ENCODE results near the gene BORA.
"Not testable (repeated sequence)": the region's sequence is repeated elsewhere in the genome, so short reads cannot be mapped to it uniquely, and the experiment has no call there.

The BORA gene

GRCh38 chr13:72727417-72728289 lies at the start of gene BORA, which contains the start of gene MZT1:
Gene BORA, plus strand, starts transcription at chr13:72727923. Its CDS starts 1,018 bp downstream, at chr13:72728941.
Gene MZT1, minus strand, starts transcription at chr13:72727629. Its CDS starts 27 bp downstream, at chr13:72727602.
- peak; percentile 98 for DNase-seq (ENCODE audit: low read depth)

DNA sequence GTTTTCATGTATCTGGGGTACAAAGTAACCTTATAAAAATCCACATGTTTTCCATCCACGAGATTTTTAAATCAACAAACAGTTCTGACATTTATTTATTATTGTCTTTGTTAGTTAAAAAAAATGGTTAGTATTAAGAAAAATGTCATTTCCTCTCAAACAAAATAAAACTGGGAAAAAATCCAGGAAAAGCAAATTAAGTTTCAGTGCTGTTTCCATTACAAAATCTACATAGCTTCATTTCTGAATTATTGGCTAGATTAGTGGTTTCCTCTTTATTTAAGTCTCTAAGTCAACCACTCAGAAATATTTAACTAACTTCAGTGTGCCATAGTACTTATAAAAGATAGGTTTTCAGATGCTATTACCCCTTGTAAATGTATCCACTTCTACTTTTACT lies 49.4 kb upstream of the BORA start:
- no peak for DNase-seq (ENCODE audit: low read depth)

DNA sequence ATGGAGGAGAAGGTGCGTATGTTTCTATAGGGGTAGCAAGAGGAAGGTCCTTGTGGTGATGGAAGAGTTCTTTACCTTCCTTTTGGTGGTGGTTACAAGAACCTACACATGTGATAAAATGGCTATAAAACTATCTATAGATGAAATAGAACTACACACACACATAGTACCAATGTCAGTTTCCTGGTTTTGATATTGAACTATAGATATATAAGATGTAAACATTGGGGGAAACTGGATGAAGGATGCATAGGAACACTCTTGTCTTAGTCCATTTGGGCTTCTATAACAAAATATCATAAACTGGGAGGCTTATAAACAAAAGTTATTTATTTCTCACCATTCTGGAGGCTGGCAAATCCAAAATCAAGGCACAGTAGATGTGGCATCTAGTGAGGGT lies 47.4 kb upstream of the BORA start:
- no peak for DNase-seq (ENCODE audit: low read depth)

DNA sequence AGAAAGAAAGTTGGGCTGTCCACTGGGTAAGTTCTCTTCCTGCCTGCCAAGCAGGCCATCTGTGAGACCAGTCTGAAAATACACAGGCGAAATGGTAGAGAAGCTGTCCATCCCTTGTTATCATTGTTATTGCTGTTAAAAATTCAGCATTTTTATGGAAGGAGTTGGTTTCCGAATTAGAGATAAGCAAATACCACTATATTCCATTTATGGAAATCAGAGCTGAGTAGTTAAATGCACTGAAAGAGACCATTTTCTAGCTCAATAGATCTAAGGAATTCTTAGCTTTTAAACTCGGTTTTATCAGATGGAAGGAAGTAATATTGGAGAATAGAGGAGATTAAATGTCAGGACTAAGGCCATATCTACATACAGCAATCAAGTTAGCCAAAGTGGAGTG lies 41.0 kb upstream of the BORA start:
- DNase-seq (ENCODE audit: low read depth) = no peak

DNA sequence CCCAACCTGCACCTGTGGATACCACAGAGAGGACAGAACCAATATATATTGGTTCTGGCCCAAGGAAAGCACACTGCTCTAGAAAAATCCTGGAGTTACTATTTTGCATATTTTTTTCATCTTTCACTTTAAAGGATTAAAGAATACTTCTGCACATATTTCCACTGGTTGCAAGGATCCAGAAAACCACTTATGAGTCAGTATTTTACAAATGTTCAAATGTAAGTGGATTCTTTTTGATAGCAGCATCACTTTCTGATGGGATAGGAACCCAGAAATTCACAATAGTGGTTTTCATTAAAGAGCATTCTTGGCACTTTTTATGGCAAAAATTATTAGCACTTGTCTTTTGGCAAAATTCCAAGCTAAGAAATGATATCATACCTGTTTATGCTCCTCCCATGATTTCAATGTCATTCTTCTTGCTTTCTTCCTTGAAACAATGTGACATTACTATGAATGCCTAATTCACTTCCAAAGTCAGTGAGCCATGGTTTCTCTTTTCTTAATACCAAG lies 38.5 kb upstream of the BORA start:
- no peak for DNase-seq (ENCODE audit: low read depth)

- DNase-seq (ENCODE audit: low read depth) = no peak
These were observed 34.7 kb upstream of the BORA start for GRCh38 chr13:72692884-72693514.

- DNase-seq (ENCODE audit: low read depth) = no peak
These were observed 33.9 kb upstream of the BORA start for GRCh38 chr13:72693832-72694231.

- DNase-seq (ENCODE audit: low read depth) = no peak
These were observed 33.4 kb upstream of the BORA start for GRCh38 chr13:72694314-72694713.

DNA sequence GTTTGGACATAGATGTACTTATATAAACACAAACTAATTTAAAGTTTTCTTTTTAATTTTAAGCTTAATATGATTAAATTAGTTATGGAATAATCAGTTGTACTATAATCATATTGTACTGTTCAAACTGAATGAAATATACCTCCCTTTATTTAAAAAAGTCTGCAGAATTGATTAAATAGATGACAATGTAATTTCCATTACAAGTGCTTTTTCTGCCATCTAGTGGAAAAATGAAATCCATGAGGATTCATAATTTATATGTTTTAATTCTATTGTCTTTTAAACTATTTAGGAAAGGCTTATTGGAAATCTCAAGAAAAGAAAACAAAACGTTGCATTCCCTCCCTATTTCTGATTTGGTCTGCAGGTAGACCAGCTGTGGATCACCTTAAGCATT lies 31.1 kb upstream of the BORA start:
- no peak for DNase-seq (ENCODE audit: low read depth)

GRCh38 chr13:72698164-72698563 lies 29.6 kb upstream of the BORA start:
- no peak for DNase-seq (ENCODE audit: low read depth)

DNA sequence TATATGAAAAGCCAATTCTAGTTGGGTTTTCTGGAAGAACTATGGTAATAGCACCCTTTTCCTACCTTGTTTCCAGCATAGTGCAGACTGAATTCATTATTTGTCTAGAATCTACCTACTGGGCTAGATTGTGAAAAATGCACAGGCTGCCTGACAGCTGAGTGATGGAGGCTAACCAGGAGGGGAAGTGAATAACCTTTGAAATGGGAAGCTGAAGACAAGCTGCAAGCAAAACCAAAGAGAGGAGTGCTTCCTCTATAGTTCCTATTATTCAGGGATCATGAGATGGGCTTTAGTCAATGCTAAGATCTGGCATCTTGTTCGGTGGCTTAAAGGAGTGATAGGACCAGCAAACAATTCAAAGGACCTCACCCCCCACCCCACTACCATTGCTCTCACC lies 27.2 kb upstream of the BORA start:
- DNase-seq (ENCODE audit: low read depth) = no peak

GRCh38 chr13:72716776-72717175 lies 10.9 kb upstream of the BORA start:
- DNase-seq (ENCODE audit: low read depth) = no peak

DNA sequence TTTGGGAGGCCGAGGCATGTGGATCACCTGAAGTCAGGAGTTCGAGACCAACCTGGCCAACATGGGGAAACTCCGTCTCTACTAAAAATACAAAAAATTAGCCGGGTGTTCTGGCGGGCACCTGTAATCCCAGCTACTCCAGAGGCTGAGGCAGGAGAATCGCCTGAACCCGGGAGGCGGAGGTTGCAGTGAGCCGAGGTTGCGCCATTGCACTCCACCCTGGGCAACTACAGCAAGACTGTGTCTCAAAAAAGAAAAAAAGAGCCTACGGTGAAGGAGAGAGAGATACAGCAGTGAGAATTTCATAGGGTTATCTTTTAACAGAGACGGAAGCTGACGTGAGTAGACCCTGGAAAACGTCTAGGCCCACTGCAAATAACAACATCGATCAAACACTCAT lies 1.5 kb upstream of the BORA start:
- DNase-seq (ENCODE audit: low read depth) = not testable (repeated sequence)

DNA sequence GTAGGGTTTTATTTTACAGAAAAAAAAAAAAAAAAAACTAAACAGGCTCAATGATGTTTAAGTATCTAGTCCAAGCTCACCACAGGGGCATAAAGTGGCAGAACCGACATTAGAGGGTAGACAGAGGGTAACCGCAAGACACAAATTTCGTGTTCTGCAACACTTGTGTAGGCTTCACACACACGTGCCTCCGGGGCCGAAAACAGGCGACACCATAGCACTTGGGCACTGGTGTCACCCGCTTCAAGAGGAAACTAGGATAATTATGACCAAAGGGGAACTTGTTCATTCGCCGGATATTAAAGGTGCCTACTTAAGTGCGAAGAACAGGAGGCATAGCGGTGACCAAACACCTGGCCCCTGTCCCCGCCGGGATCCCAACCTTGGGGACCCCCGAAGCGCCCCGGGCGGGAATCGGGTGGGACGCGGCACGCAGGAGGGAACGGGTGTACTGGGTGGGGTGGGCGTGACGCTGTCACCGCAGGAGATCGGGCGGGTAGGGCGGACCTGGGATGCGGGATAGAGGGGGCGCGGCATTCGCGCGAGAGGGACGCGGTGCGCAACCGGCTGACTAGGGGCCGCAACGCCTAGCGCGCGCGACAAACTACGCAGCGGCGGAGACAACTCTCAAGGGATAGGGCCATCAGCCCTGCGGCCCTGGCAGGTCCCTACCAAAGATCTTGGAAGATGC lies 852 bp upstream of the BORA start:
- no peak for DNase-seq (ENCODE audit: low read depth)

GRCh38 chr13:72728290-72728605 lies 525 bp downstream of the BORA start:
- peak; percentile 21 for DNase-seq (ENCODE audit: low read depth)

- DNase-seq (ENCODE audit: low read depth) = no peak
These were observed 9.3 kb downstream of the BORA start for GRCh38 chr13:72737033-72737432.

GRCh38 chr13:72740015-72740414 lies 12.3 kb downstream of the BORA start:
- DNase-seq (ENCODE audit: low read depth) = no peak

- no peak for DNase-seq (ENCODE audit: low read depth)
These were observed 17.5 kb downstream of the BORA start for GRCh38 chr13:72745260-72745659.

GRCh38 chr13:72751220-72751619 lies 23.5 kb downstream of the BORA start:
- no peak for DNase-seq (ENCODE audit: low read depth)

DNA sequence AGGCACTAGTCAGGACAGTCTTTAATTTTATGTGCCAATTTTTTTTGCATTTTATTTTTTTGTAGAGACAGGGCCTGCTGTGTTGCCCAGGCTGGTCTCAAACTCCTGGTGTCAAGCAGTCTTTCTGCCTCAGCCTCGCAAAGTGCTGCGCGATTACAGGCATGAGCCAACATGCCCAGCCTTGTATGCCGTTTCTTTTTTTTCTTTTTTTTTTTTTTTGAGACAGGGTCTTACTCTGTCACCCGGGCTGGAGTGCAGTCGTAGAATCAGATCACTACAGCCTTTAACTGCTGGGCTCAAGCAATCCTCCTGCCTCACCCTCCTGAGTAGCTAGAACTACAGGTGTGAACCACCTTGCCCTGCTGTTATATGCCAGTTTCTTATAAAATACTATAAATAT lies 26.4 kb downstream of the BORA start:
- no peak for DNase-seq (ENCODE audit: low read depth)

DNA sequence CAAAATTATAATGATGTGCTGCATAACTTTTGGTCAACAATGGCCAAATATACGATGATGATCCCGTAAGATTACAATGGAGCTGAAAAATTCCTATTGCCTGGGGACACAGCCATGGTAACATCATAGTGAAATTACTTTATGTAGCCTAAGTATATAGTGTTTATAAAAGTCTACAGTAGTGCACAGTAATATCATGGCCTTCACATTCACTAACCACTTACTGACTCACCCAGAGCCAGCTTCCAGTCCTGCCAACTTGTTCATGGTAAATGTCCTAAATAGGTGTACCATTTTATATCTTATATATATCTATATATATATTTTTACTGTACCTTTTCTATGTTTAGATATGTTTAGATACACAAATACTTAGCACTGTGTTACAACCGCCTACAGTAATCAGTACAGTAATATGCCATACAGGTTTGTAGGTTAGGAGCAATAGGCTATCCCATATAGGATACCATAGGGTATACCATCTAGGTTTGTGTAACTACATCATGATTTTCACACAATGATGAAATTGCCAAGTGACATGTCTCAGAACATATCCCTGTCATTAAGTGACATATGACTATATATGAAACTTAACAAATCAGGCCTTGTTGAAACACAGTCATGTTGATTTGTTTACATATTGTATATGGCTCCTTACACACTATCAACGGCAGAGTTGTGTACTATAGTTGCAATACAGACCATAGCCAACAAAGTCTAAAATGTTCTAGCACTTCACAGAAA lies 30.2 kb downstream of the BORA start:
- DNase-seq (ENCODE audit: low read depth) = no peak

GRCh38 chr13:72760189-72760588 lies 32.5 kb downstream of the BORA start:
- no peak for DNase-seq (ENCODE audit: low read depth)

Data from amniotic epithelial cell (primary cell).